HEK293 (cell line): Measurements from ENCODE around the gene SFXN4.
"Not testable (repeated sequence)": the region's sequence is repeated elsewhere in the genome, so short reads cannot be mapped to it uniquely, and the experiment has no call there.

Source experiments
- CTCF ChIA-PET: fragments of 350-600 bp; formaldehyde crosslinking; extraction: SDS; loops from one replicate; lab custom pipeline; 2021; ENCODE audit warnings: antibody characterized with exemption; lab: Yijun Ruan, JAX
- POLR2A ChIA-PET: fragments of 300-600 bp; formaldehyde crosslinking; extraction: SDS; loops from one replicate; lab custom pipeline; 2020; ENCODE audit warnings: antibody characterized with exemption, inconsistent platforms; lab: Yijun Ruan, JAX
- H3K27ac ChIP-seq: fragments of 200-500 bp; sonication (Bioruptor generic); 2 replicates; pipeline ENCODE4 v1.5.1; 2014; ENCODE audit warnings: low read depth, low read length, control low read depth, inconsistent platforms; ENCODE audit errors: extremely low read depth
- H3K36me3 ChIP-seq, 2 experiments: fragments of 200-500 bp in 1 of 2; sonication (Bioruptor generic) in 1 of 2; 1 replicate in 1 of 2; 2 replicates in 1 of 2; pipeline ENCODE4 v1.5.1; 2014 to 2017; ENCODE audit warnings: inconsistent platforms in 2 of 2, low read length in 2 of 2; ENCODE audit not compliant: control insufficient read depth in 2 of 2, insufficient read depth in 1 of 2
- H3K4me1 ChIP-seq: fragments of 200-500 bp; sonication (Bioruptor generic); 2 replicates; pipeline ENCODE4 v1.5.1; 2014; ENCODE audit warnings: mild to moderate bottlenecking, low read length, inconsistent platforms; ENCODE audit not compliant: control insufficient read depth, insufficient read depth
- H3K4me3 ChIP-seq: 2 replicates; pipeline ENCODE4 v1.5.1; 2011; ENCODE audit warnings: low read depth, mild to moderate bottlenecking, control low read depth, low read length, moderate library complexity
- H3K9me3 ChIP-seq: fragments of 200-500 bp; sonication (Bioruptor generic); 2 replicates; pipeline ENCODE4 v1.5.1; 2014; ENCODE audit warnings: low read depth, low read length, inconsistent platforms; ENCODE audit not compliant: control insufficient read depth, insufficient read depth
- KLF16 ChIP-seq: fragments of 450-650 bp; formaldehyde crosslinking; IDR thresholded peaks from 2 replicates; pipeline ENCODE4 v1.5.1; 2017; ENCODE audit warnings: missing biosample characterization, missing genetic modification characterization
- PBX3 ChIP-seq: sonication (generic); formaldehyde crosslinking; IDR thresholded peaks from 2 replicates; pipeline ENCODE4 v1.8.1; 2022; ENCODE audit warnings: mild to moderate bottlenecking, moderate library complexity, missing genetic modification reagents
- PRDM4 ChIP-seq: fragments of 450-650 bp; formaldehyde crosslinking; IDR thresholded peaks from 2 replicates; pipeline ENCODE4 v1.5.1; 2017; ENCODE audit warnings: missing biosample characterization, missing genetic modification characterization
- SP7 ChIP-seq: fragments of 450-650 bp; formaldehyde crosslinking; IDR thresholded peaks from 2 replicates; pipeline ENCODE4 v1.5.1; 2016; ENCODE audit warnings: missing biosample characterization, missing genetic modification characterization
- ZNF114 ChIP-seq: fragments of 450-650 bp; formaldehyde crosslinking; IDR thresholded peaks from 2 replicates; pipeline ENCODE4 v1.5.0; 2017; ENCODE audit warnings: missing biosample characterization, missing genetic modification characterization
- ZNF16 ChIP-seq: fragments of 450-650 bp; formaldehyde crosslinking; IDR thresholded peaks from 2 replicates; pipeline ENCODE4 v1.5.1; 2016; ENCODE audit warnings: low read depth, missing biosample characterization, missing genetic modification characterization
- ZNF169 ChIP-seq: fragments of 450-650 bp; formaldehyde crosslinking; IDR thresholded peaks from 2 replicates; pipeline ENCODE4 v1.5.1; 2016; ENCODE audit warnings: missing biosample characterization, missing genetic modification characterization
- ZNF18 ChIP-seq: fragments of 450-650 bp; formaldehyde crosslinking; IDR thresholded peaks from 2 replicates; pipeline ENCODE4 v1.5.1; 2016; ENCODE audit warnings: missing biosample characterization, missing genetic modification characterization
- ZNF211 ChIP-seq: fragments of 450-650 bp; formaldehyde crosslinking; IDR thresholded peaks from 2 replicates; pipeline ENCODE4 v1.5.1; 2016; ENCODE audit warnings: low read depth, missing biosample characterization, missing genetic modification characterization
- ZNF239 ChIP-seq: fragments of 450-650 bp; formaldehyde crosslinking; IDR thresholded peaks from 2 replicates; pipeline ENCODE4 v1.5.1; 2016; ENCODE audit warnings: missing biosample characterization, missing genetic modification characterization
- ZNF266 ChIP-seq: fragments of 450-650 bp; formaldehyde crosslinking; IDR thresholded peaks from 2 replicates; pipeline ENCODE4 v1.5.1; 2016; ENCODE audit warnings: missing biosample characterization, missing genetic modification characterization, low read depth
- ZNF280D ChIP-seq: fragments of 450-650 bp; formaldehyde crosslinking; IDR thresholded peaks from 2 replicates; pipeline ENCODE4 v1.5.1; 2016; ENCODE audit warnings: missing biosample characterization, missing genetic modification characterization
- ZNF311 ChIP-seq: fragments of 450-650 bp; formaldehyde crosslinking; IDR thresholded peaks from 2 replicates; pipeline ENCODE4 v1.5.1; 2017; ENCODE audit warnings: missing biosample characterization, missing genetic modification characterization, borderline replicate concordance
- ZNF433 ChIP-seq: fragments of 450-650 bp; formaldehyde crosslinking; IDR thresholded peaks from 2 replicates; pipeline ENCODE4 v1.5.1; 2016; ENCODE audit warnings: missing biosample characterization, missing genetic modification characterization, low read depth
- ZNF530 ChIP-seq: fragments of 450-650 bp; formaldehyde crosslinking; IDR thresholded peaks from 2 replicates; pipeline ENCODE4 v1.5.1; 2016; ENCODE audit warnings: low read depth, missing biosample characterization, missing genetic modification characterization
- ZNF654 ChIP-seq: fragments of 450-650 bp; formaldehyde crosslinking; IDR thresholded peaks from 2 replicates; pipeline ENCODE4 v1.5.1; 2016; ENCODE audit warnings: low read depth, missing biosample characterization, missing genetic modification characterization
- ZNF677 ChIP-seq: fragments of 450-650 bp; IDR thresholded peaks from 2 replicates; pipeline ENCODE4 v1.5.0; 2018; ENCODE audit warnings: missing biosample characterization, mild to moderate bottlenecking, missing genetic modification characterization, moderate library complexity
- ZNF692 ChIP-seq: fragments of 450-650 bp; formaldehyde crosslinking; IDR thresholded peaks from 2 replicates; pipeline ENCODE4 v1.5.1; 2016; ENCODE audit warnings: missing biosample characterization, missing genetic modification characterization
- ZNF701 ChIP-seq: fragments of 450-650 bp; formaldehyde crosslinking; IDR thresholded peaks from 2 replicates; pipeline ENCODE4 v1.5.1; 2016; ENCODE audit warnings: missing biosample characterization, missing genetic modification characterization
- ZNF785 ChIP-seq: fragments of 450-650 bp; formaldehyde crosslinking; IDR thresholded peaks from 2 replicates; pipeline ENCODE4 v1.5.1; 2016; ENCODE audit warnings: missing biosample characterization, missing genetic modification characterization

SFXN4 gene

GRCh38 chr10:119153041-119153440 is 12.5 kb downstream of the SFXN4 start:
- peaks cover 52 to 75% of the 10 kb centered on the region in 2 experiments for H3K36me3 ChIP-seq
- TF ChIP-seq ZNF654 (tag by site-specific recombination) (no peak), ZNF266 (tag by site-specific recombination) (no peak), SP7 (tag by site-specific recombination) (no peak), ZNF16 (tag by site-specific recombination) (no peak), ZNF530 (tag by site-specific recombination) (no peak), ZNF169 (tag by site-specific recombination) (no peak), ZNF18 (tag by site-specific recombination) (no peak), PRDM4 (tag by site-specific recombination) (no peak), ZNF677 (tag by site-specific recombination) (no peak), ZNF239 (tag by site-specific recombination) (no peak), ZNF785 (tag by site-specific recombination) (no peak), ZNF280D (tag by site-specific recombination) (no peak), ZNF433 (no peak), ZNF211 (no peak), ZNF692 (tag by site-specific recombination) (no peak), ZNF311 (tag by site-specific recombination) (no peak), ZNF701 (no peak), ZNF114 (tag by site-specific recombination) (no peak), KLF16 (no peak), PBX3 (no peak)
- TF ChIP-seq, all 188 proteins: peak for 0
- CTCF ChIA-PET: interaction anchor here (0.6 kb wide), 1 partner anchor 45 kb away, joined by 3 read pairs; no protein-coding TSS in a partner anchor

GRCh38 chr10:119151601-119152000 is 13.9 kb downstream of the SFXN4 start:
- CTCF ChIA-PET: interaction anchor here (0.7 to 1.1 kb wide), 2 partner anchors 201 to 330 kb away, joined by 4 to 5 read pairs; no protein-coding TSS in a partner anchor
- H3K27ac ChIP-seq, H3K4me1 ChIP-seq, POLR2A ChIA-PET, H3K4me3 ChIP-seq, H3K9me3 ChIP-seq: not testable (repeated sequence)
- H3K36me3 ChIP-seq: peaks cover 44 to 77% of the 10 kb centered on the region in 2 experiments

More at GRCh38 chr10:119153041-119153440, 12.5 kb downstream of the SFXN4 start:
- Histone ChIP-seq H3K27ac (no peak overlapping the region), H3K9me3 (no peaks in the 10 kb centered on the region), H3K4me3 (no peak overlapping the region), H3K4me1 (no peaks in the 10 kb centered on the region)
- POLR2A ChIA-PET: interaction anchor here (0.7 to 1.2 kb wide), 3 partner anchors 9 to 49 kb away, joined by 4 to 6 read pairs (median 4); partner anchors contain the start of gene DENND10
